ENCODE results near the gene TMEM182. TPM values are rescaled to one million over a fixed set of nuclear protein-coding genes. Genes with fewer than 3 reads are reported as not detected.

The TMEM182 gene
- polyA plus RNA-seq, 1 donor from 2014 or later = 3.8 TPM

GRCh38 chr2:102754456-102755145 lies 7.2 kb upstream of the TMEM182 start:
- Histone ChIP-seq H3K9me2 (ENCODE audit: insufficient read depth, low read length) (no peaks in the 10 kb centered on the region), H4K20me1 (ENCODE audit: insufficient read depth) (no peaks in the 10 kb centered on the region), H3F3A (ENCODE audit: insufficient read depth, low read length, poor library complexity, severe bottlenecking) (no peaks in the 10 kb centered on the region), H3K4me3 (ENCODE audit: low read length) (no peak overlapping the region), H3K4me2 (ENCODE audit: low read length) (no peak overlapping the region), H3K27me3 (ENCODE audit: insufficient read depth, low read depth, low read length) (no peaks in the 10 kb centered on the region), H3K36me3 (ENCODE audit: insufficient read depth, low read length) (no peaks in the 10 kb centered on the region), H3K27ac (ENCODE audit: low read length) (no peak overlapping the region), H2AFZ (ENCODE audit: low read depth, low read length) (no peak overlapping the region), H3K79me2 (replicated peaks; ENCODE audit: insufficient read depth, low read length) (no peaks in the 10 kb centered on the region), H3K9ac (ENCODE audit: low read length) (no peak overlapping the region), H3K9me3 (ENCODE audit: low read length) (no peaks in the 10 kb centered on the region)
- TF ChIP-seq POLR2AphosphoS5 (IDR thresholded peaks at IDR 0.05) (no peak), EZH2 (IDR thresholded peaks at IDR 0.05; ENCODE audit: borderline replicate concordance, insufficient read depth, low read length, poor library complexity, severe bottlenecking) (no peak), TAF1 (IDR thresholded peaks at IDR 0.05; ENCODE audit: low read depth) (no peak), RAD21 (conservative IDR thresholded peaks at IDR 0.05) (no peak), SMC3 (conservative IDR thresholded peaks at IDR 0.05; ENCODE audit: poor library complexity) (no peak), EP300 (conservative IDR thresholded peaks at IDR 0.05; ENCODE audit: poor library complexity, severe bottlenecking) (no peak), REST (IDR thresholded peaks at IDR 0.05; ENCODE audit: borderline replicate concordance) (no peak), MXI1 (conservative IDR thresholded peaks at IDR 0.05; ENCODE audit: poor library complexity, severe bottlenecking) (no peak)
- TF ChIP-seq, protein P1, sequence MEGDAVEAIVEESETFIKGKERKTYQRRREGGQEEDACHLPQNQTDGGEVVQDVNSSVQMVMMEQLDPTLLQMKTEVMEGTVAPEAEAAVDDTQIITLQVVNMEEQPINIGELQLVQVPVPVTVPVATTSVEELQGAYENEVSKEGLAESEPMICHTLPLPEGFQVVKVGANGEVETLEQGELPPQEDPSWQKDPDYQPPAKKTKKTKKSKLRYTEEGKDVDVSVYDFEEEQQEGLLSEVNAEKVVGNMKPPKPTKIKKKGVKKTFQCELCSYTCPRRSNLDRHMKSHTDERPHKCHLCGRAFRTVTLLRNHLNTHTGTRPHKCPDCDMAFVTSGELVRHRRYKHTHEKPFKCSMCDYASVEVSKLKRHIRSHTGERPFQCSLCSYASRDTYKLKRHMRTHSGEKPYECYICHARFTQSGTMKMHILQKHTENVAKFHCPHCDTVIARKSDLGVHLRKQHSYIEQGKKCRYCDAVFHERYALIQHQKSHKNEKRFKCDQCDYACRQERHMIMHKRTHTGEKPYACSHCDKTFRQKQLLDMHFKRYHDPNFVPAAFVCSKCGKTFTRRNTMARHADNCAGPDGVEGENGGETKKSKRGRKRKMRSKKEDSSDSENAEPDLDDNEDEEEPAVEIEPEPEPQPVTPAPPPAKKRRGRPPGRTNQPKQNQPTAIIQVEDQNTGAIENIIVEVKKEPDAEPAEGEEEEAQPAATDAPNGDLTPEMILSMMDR (IDR thresholded peaks at IDR 0.05; ENCODE audit: poor library complexity, severe bottlenecking) = no peak

DNA sequence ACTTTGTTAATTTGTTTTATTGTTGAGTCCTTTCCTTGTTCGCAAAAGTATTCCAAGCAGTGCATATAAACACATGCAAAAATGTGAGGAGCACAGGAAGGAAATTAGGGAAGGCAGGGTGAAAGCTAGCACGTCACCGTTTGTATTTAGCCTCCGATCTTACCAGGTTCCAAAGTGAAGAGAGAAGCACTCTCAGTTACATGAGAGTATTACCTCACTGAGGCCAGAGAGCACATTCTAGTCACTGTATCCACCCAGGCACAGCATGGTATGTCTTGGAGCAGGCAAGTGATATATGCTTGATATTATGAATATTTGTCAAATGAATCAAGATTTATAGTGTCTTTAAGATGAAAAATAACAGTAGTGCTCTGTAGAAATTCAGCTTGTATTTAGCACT lies 6.5 kb upstream of the TMEM182 start:
- no peaks in the 10 kb centered on the region for H3F3A ChIP-seq (ENCODE audit: insufficient read depth, low read length, poor library complexity, severe bottlenecking)
- no peaks in the 10 kb centered on the region for H3K36me3 ChIP-seq (ENCODE audit: insufficient read depth, low read length)
- H2AFZ ChIP-seq (ENCODE audit: low read depth, low read length) = no peak overlapping the region
- no peaks in the 10 kb centered on the region for H3K27me3 ChIP-seq (ENCODE audit: insufficient read depth, low read depth, low read length)
- no peak overlapping the region for H3K4me2 ChIP-seq (ENCODE audit: low read length)
- no peak overlapping the region for H3K27ac ChIP-seq (ENCODE audit: low read length)
- H3K79me2 ChIP-seq (replicated peaks; ENCODE audit: insufficient read depth, low read length) = no peaks in the 10 kb centered on the region
- no peak overlapping the region for H3K4me3 ChIP-seq (ENCODE audit: low read length)
- H4K20me1 ChIP-seq (ENCODE audit: insufficient read depth) = no peaks in the 10 kb centered on the region
- H3K9ac ChIP-seq (ENCODE audit: low read length) = no peak overlapping the region
- TF ChIP-seq TAF1 (IDR thresholded peaks at IDR 0.05; ENCODE audit: low read depth) = no peak
- TF ChIP-seq RAD21 (conservative IDR thresholded peaks at IDR 0.05) = no peak
- TF ChIP-seq POLR2AphosphoS5 (IDR thresholded peaks at IDR 0.05) = no peak
- no peak for TF ChIP-seq EZH2 (IDR thresholded peaks at IDR 0.05; ENCODE audit: borderline replicate concordance, insufficient read depth, low read length, poor library complexity, severe bottlenecking)
- TF ChIP-seq EP300 (conservative IDR thresholded peaks at IDR 0.05; ENCODE audit: poor library complexity, severe bottlenecking) = no peak
- TF ChIP-seq, protein P1 (IDR thresholded peaks at IDR 0.05; ENCODE audit: poor library complexity, severe bottlenecking) = no peak
- TF ChIP-seq SMC3 (conservative IDR thresholded peaks at IDR 0.05; ENCODE audit: poor library complexity) = no peak
- no peak for TF ChIP-seq MXI1 (conservative IDR thresholded peaks at IDR 0.05; ENCODE audit: poor library complexity, severe bottlenecking)
- TF ChIP-seq REST (IDR thresholded peaks at IDR 0.05; ENCODE audit: borderline replicate concordance) = no peak
- no peaks in the 10 kb centered on the region for H3K9me3 ChIP-seq (ENCODE audit: low read length)
- no peaks in the 10 kb centered on the region for H3K9me2 ChIP-seq (ENCODE audit: insufficient read depth, low read length)

Measured in neural cell (in vitro differentiated cells).